SU-DHL-6 (cell line): Measurements from ENCODE around the gene VPS26B.

Experiments used
- H2AFZ ChIP-seq: fragments of 200-600 bp; sonication (generic); 2 replicates; pipeline ENCODE4 v1.6.1; 2014; ENCODE audit warnings: low read depth, mild to moderate bottlenecking, moderate library complexity, mixed read lengths, antibody characterized with exemption, low read length; ENCODE audit not compliant: severe bottlenecking
- H3F3A ChIP-seq: fragments of 200-600 bp; shearing (Covaris generic); 2 replicates; pipeline ENCODE4 v1.6.0; 2016; ENCODE audit warnings: antibody characterized with exemption, mild to moderate bottlenecking; ENCODE audit not compliant: insufficient read depth
- H3K27ac ChIP-seq: fragments of 200-600 bp; sonication (generic); 2 replicates; pipeline ENCODE4 v1.5.1; 2016; ENCODE audit warnings: low read depth, mild to moderate bottlenecking, low read length, moderate library complexity, mixed read lengths
- H3K27me3 ChIP-seq: fragments of 200-600 bp; sonication (generic), shearing (Covaris generic); 2 replicates; pipeline ENCODE4 v1.6.0; 2014; ENCODE audit warnings: mild to moderate bottlenecking, low read length
- H3K36me3 ChIP-seq: fragments of 200-600 bp; sonication (generic); 2 replicates; pipeline ENCODE4 v1.6.1; 2014; ENCODE audit warnings: mild to moderate bottlenecking, low read length, mixed read lengths
- H3K4me2 ChIP-seq: fragments of 300-600, 200-600 bp; shearing (Covaris generic), sonication (generic); 2 replicates; pipeline ENCODE4 v1.6.0; 2014; ENCODE audit warnings: low read length, low read depth, mild to moderate bottlenecking; ENCODE audit not compliant: poor library complexity, severe bottlenecking
- H3K4me3 ChIP-seq: fragments of 200-600 bp; sonication (generic); 2 replicates; pipeline ENCODE4 v1.5.1; 2014; ENCODE audit warnings: antibody characterized with exemption, low read length, mild to moderate bottlenecking, mixed read lengths; ENCODE audit not compliant: insufficient read depth, poor library complexity, severe bottlenecking
- H3K79me2 ChIP-seq: fragments of 200-600 bp; sonication (generic); 2 replicates; pipeline ENCODE4 v1.6.1; 2014; ENCODE audit warnings: mild to moderate bottlenecking, low read length, moderate library complexity; ENCODE audit not compliant: insufficient read depth
- H3K9ac ChIP-seq: fragments of 200-600 bp; sonication (generic); 2 replicates; pipeline ENCODE4 v1.7.0; 2014; ENCODE audit warnings: mild to moderate bottlenecking, low read length
- H3K9me2 ChIP-seq: fragments of 200-600 bp; sonication (generic); replicated peaks from 2 replicates; pipeline ENCODE4 v1.6.1; 2014; ENCODE audit warnings: low read length; ENCODE audit not compliant: insufficient read depth
- H3K9me3 ChIP-seq: fragments of 200-600 bp; sonication (generic); 2 replicates; pipeline ENCODE4 v1.6.1; 2014; ENCODE audit warnings: low read length, mixed read lengths; ENCODE audit not compliant: insufficient read depth
- H4K20me1 ChIP-seq: fragments of 200-600 bp; sonication (generic); 2 replicates; pipeline ENCODE4 v1.6.1; 2014; ENCODE audit warnings: low read depth, mild to moderate bottlenecking, antibody characterized with exemption, low read length, moderate library complexity, mixed read lengths
- EZH2phosphoT487 ChIP-seq: fragments of 200-600 bp; sonication (generic), shearing (Covaris generic); conservative IDR thresholded peaks from 2 replicates; pipeline ENCODE4 v1.6.1; 2018; ENCODE audit warnings: mild to moderate bottlenecking, antibody characterized with exemption, low read length, moderate library complexity, mixed read lengths
- TF ChIP-seq, protein P1 (sequence below): fragments of 200-600 bp; sonication (generic); IDR thresholded peaks from one replicate; pipeline ENCODE4 v1.5.1; 2017; ENCODE audit warnings: antibody characterized with exemption, mild to moderate bottlenecking, low read length, moderate library complexity; ENCODE audit not compliant: insufficient read depth, poor library complexity, severe bottlenecking

VPS26B gene

DNA sequence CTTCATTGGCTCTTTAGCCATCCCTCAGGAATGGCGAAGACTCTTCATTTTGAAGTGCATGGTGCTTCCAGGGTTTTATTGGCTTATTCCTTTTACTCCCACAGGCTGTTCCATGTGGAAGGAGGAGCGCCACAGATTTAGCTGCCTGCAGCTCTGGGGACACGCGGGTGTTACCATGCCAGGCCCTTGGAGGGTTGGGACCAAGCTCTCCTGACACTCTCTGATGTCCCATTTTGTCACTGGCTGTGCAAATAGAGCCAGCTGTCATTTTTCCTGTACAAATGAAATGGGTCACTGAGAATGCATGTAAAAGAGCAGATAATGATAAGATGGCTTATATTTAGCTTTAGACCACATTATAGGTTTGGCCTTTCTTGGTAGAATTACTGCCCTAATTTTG is 19.4 kb downstream of the VPS26B start:
- H3K36me3 ChIP-seq: no peaks in the 10 kb centered on the region
- no peaks in the 10 kb centered on the region for H3K9me2 ChIP-seq
- no peak overlapping the region for H3K4me3 ChIP-seq
- no peaks in the 10 kb centered on the region for H4K20me1 ChIP-seq
- H3K9me3 ChIP-seq: no peaks in the 10 kb centered on the region
- H3K4me2 ChIP-seq: no peak overlapping the region
- no peaks in the 10 kb centered on the region for H3K27me3 ChIP-seq
- no peak overlapping the region for H2AFZ ChIP-seq
- no peaks in the 10 kb centered on the region for H3F3A ChIP-seq
- no peak for TF ChIP-seq EZH2phosphoT487
- TF ChIP-seq, protein P1, sequence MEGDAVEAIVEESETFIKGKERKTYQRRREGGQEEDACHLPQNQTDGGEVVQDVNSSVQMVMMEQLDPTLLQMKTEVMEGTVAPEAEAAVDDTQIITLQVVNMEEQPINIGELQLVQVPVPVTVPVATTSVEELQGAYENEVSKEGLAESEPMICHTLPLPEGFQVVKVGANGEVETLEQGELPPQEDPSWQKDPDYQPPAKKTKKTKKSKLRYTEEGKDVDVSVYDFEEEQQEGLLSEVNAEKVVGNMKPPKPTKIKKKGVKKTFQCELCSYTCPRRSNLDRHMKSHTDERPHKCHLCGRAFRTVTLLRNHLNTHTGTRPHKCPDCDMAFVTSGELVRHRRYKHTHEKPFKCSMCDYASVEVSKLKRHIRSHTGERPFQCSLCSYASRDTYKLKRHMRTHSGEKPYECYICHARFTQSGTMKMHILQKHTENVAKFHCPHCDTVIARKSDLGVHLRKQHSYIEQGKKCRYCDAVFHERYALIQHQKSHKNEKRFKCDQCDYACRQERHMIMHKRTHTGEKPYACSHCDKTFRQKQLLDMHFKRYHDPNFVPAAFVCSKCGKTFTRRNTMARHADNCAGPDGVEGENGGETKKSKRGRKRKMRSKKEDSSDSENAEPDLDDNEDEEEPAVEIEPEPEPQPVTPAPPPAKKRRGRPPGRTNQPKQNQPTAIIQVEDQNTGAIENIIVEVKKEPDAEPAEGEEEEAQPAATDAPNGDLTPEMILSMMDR: no peak
- no peak overlapping the region for H3K9ac ChIP-seq
- no peak overlapping the region for H3K27ac ChIP-seq
- no peaks in the 10 kb centered on the region for H3K79me2 ChIP-seq

DNA sequence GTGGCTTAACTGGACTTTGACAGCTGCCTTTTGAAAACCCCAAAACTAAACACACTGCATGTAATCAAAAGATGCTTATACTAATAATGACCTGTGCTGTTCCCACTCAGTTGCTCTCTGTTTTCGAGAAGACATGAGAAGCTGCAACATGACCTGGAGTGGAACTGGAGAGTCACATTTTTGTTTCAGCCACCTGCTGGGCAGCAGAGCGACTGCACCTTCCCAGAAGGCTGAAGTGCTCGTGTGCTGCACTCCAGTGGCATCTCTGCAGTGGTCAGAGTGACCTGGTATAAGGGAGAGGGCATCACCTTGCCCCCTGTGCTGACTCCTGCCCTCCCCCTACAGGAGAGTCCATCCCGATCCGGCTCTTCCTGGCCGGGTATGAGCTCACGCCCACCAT is 20.1 kb downstream of the VPS26B start:
- H2AFZ ChIP-seq: no peak overlapping the region
- no peaks in the 10 kb centered on the region for H3K27me3 ChIP-seq
- no peak overlapping the region for H3K27ac ChIP-seq
- H3K4me3 ChIP-seq: no peak overlapping the region
- H3K4me2 ChIP-seq: no peak overlapping the region
- no peaks in the 10 kb centered on the region for H3F3A ChIP-seq
- H3K9me2 ChIP-seq: no peaks in the 10 kb centered on the region
- no peaks in the 10 kb centered on the region for H3K79me2 ChIP-seq
- H3K9ac ChIP-seq: no peak overlapping the region
- H3K9me3 ChIP-seq: no peaks in the 10 kb centered on the region
- H3K36me3 ChIP-seq: no peaks in the 10 kb centered on the region
- TF ChIP-seq, protein P1: no peak
- no peak for TF ChIP-seq EZH2phosphoT487
- H4K20me1 ChIP-seq: no peaks in the 10 kb centered on the region

DNA sequence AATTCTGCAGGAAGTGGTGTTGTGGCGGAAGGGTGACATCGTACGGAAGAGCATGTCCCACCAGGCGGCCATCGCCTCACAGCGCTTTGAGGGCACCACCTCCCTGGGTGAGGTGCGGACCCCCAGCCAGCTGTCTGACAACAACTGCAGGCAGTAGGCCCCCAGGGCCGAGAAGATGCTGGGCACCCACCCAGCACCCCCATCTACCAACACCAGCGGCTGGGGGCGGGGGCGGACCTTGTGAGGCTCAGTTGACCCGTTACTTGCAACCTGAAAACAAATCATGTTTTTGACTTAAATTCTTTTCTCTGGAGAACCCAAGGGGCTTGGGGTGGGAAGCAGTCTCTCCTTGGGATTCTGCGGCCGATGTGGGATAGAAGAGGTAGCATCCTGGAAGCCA is 21.0 kb downstream of the VPS26B start:
- no peaks in the 10 kb centered on the region for H3F3A ChIP-seq
- no peaks in the 10 kb centered on the region for H3K79me2 ChIP-seq
- no peak overlapping the region for H3K9ac ChIP-seq
- TF ChIP-seq, protein P1: no peak
- no peak for TF ChIP-seq EZH2phosphoT487
- H3K4me2 ChIP-seq: no peak overlapping the region
- H3K9me2 ChIP-seq: no peaks in the 10 kb centered on the region
- no peak overlapping the region for H3K4me3 ChIP-seq
- H2AFZ ChIP-seq: no peak overlapping the region
- H3K36me3 ChIP-seq: no peaks in the 10 kb centered on the region
- H3K27me3 ChIP-seq: no peaks in the 10 kb centered on the region
- H3K27ac ChIP-seq: no peak overlapping the region
- H3K9me3 ChIP-seq: no peaks in the 10 kb centered on the region
- no peaks in the 10 kb centered on the region for H4K20me1 ChIP-seq
